SH-SY5Y (cell line): ENCODE measurements around the gene CUL4A.

ENCODE experiments used
- GATA2 ChIP-seq: IDR thresholded peaks from 2 replicates; pipeline ENCODE4 v1.6.1; 2011; ENCODE audit warnings: mild to moderate bottlenecking, low read depth, low read length
- GATA3 ChIP-seq: IDR thresholded peaks from 2 replicates; pipeline ENCODE4 v1.6.1; 2011; ENCODE audit warnings: low read depth, mild to moderate bottlenecking, low read length, moderate library complexity

DNA sequence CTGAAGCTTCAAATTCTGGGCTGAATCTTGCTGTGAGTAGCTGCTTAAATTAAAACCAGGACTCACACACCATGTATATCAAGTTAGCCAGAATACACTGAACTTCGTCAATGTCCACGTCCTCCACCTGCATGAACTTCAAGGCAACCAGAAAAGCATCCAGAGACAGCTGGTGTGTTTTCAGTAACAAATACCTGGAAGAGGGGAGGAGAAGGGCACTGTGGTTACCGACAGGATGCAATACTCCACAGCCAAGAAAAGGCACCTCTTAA is 30.6 kb upstream of the CUL4A start:
- no peak for TF ChIP-seq GATA2
- no peak for TF ChIP-seq GATA3
